ENCODE measurements around the gene FAM3D. TPM values are rescaled to one million over a fixed set of nuclear protein-coding genes. Genes with fewer than 3 reads are reported as not detected.
A peak's percentile ranks its signal among the peaks of the same experiment; 100 is the strongest.

FAM3D gene
- total and polyA plus RNA-seq, 9 of the 15 experiments (the other 6 are each of a cell fraction or from before 2014, with no cell fraction given) = not detected

DNA sequence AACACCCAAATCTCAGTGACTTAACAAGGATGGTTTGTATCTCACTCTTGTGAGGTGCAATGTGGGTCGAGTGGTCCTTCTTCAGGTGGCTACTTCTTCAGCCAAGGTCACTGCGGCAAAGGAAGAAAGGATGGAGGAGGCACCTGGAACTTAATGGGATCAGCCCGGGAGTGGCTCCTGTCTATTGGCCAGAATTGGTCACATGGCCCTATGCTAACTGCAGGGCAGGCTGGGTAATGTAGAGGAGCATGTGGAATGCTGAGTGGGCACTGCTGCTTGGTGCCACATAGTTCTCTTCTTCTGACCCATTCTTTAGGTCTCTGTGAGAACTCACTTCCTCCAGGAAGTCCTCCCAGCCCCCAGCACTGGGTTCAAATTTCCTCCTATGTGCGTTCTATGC, 20.3 kb upstream of the FAM3D start:
- H4K20me1 ChIP-seq (replicated peaks; ENCODE audit: control insufficient read depth, insufficient read depth, low read length) = no peaks in the 10 kb centered on the region
- H2AFZ ChIP-seq (ENCODE audit: low read depth, low read length) = no peak overlapping the region
- no peak overlapping the region for H3K27ac ChIP-seq (ENCODE audit: extremely low read depth, low read depth, low read length)
- H3K79me2 ChIP-seq (ENCODE audit: control insufficient read depth, insufficient read depth, low read length) = no peaks in the 10 kb centered on the region
- no peaks in the 10 kb centered on the region for H3K4me1 ChIP-seq (replicated peaks in 1 of 2; ENCODE audit: control insufficient read depth in 2 of 2, insufficient read depth in 2 of 2, low read length in 2 of 2)
- no peak overlapping the region for H3K4me3 ChIP-seq
- intact Hi-C loops (cut with micrococcal nuclease) = no loop called here
- in situ Hi-C loops (cut with MboI) = no loop called here
- H3K9ac ChIP-seq (ENCODE audit: insufficient read depth in 1 of 2, low read depth in 2 of 2, low read length in 2 of 2) = no peak overlapping the region
- no peaks in the 10 kb centered on the region for H3K9me3 ChIP-seq (replicated peaks; ENCODE audit: control insufficient read depth, insufficient read depth, low read depth, low read length)
- 0 out of 5 replicates have a peak, but pooled peaks cover 0 to 6% of the 10 kb centered on the region in 2 experiments for H3K27me3 ChIP-seq (ENCODE audit: control insufficient read depth in 2 of 2, insufficient read depth in 2 of 2, low read length in 2 of 2)
- ATAC-seq (no peak), DNase-seq (ENCODE audit: extremely low read depth in 1 of 4, low spot score in 3 of 4) (peak in 2 of 4 experiments; percentile 12 to 18), FAIRE-seq (no peak)
- H3K36me3 ChIP-seq (ENCODE audit: control insufficient read depth, insufficient read depth, low read length) = no peaks in the 10 kb centered on the region
- peak overlapping the region; percentile 18; the same call in 1 of the 2 replicates for H3K4me2 ChIP-seq (ENCODE audit: insufficient read depth, low read length)
- no peaks in the 10 kb centered on the region for H3K9me1 ChIP-seq (ENCODE audit: control insufficient read depth, insufficient read depth, low read length)
- BruUV-seq (replicated peaks) = no TSS peak
- ChIA-PET POLR2A (no interaction called here), CTCF (ENCODE audit: low intra/inter-chr PET ratio) (no interaction called here)
- 29% methylated on average over 3 of the region's 4 CpGs for WGBS (ENCODE audit: insufficient coverage, low coverage, missing lambda C conversion rate)
- TF ChIP-seq, protein P1, sequence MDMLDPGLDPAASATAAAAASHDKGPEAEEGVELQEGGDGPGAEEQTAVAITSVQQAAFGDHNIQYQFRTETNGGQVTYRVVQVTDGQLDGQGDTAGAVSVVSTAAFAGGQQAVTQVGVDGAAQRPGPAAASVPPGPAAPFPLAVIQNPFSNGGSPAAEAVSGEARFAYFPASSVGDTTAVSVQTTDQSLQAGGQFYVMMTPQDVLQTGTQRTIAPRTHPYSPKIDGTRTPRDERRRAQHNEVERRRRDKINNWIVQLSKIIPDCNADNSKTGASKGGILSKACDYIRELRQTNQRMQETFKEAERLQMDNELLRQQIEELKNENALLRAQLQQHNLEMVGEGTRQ (CRISPR knock-in tag; IDR thresholded peaks at IDR 0.05) = peak; percentile 79
- TF ChIP-seq ZSCAN32 (CRISPR knock-in tag; IDR thresholded peaks at IDR 0.05) (no peak), RAD51 (IDR thresholded peaks at IDR 0.05; ENCODE audit: borderline replicate concordance, low read depth) (peak; percentile 41; the same call in 1 of the 2 replicates), HEY1 (CRISPR knock-in tag; IDR thresholded peaks at IDR 0.05; ENCODE audit: borderline replicate concordance) (no peak), ZFP36 (IDR thresholded peaks at IDR 0.05; ENCODE audit: low read depth, low read length, partially characterized antibody) (peak; percentile 15), USF1 (CRISPR knock-in tag; IDR thresholded peaks at IDR 0.05) (peak; percentile 66), WHSC1 (IDR thresholded peaks at IDR 0.05; ENCODE audit: low read length) (no peak), ELF2 (CRISPR knock-in tag; IDR thresholded peaks at IDR 0.05) (no peak)

All from K562 (cell line).